HG03103 (cell line): Measurements from ENCODE around the gene MAS1L.

ENCODE experiments used
- ATAC-seq: cut with Tn5 transposase; IDR thresholded peaks from one replicate; pipeline ENCODE4 v1.9.1; 2021; ENCODE audit warnings: low read depth; ENCODE audit not compliant: unreplicated experiment

The MAS1L gene

GRCh38 chr6:29510746-29511300, 23.1 kb upstream of the MAS1L start:
- no peak for ATAC-seq

DNA sequence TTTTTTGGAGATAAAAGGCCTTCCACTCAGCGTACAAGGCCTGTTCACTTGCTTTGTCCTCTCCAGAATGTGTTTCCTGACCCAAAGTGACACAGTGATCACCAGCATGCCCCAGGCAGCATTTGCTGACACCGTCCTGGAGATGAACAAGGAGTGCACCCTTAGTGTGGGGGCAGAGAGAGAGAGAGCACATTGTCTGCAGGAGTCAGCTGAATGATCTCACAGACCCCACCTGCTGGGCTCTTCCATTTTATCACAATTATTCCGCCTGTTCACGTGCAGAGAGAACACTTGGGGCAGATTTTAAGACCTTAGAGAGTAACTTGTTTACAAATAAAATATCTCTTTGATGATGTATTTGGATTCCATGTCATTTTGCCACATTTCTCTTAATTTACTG, 22.4 kb upstream of the MAS1L start:
- ATAC-seq: no peak

DNA sequence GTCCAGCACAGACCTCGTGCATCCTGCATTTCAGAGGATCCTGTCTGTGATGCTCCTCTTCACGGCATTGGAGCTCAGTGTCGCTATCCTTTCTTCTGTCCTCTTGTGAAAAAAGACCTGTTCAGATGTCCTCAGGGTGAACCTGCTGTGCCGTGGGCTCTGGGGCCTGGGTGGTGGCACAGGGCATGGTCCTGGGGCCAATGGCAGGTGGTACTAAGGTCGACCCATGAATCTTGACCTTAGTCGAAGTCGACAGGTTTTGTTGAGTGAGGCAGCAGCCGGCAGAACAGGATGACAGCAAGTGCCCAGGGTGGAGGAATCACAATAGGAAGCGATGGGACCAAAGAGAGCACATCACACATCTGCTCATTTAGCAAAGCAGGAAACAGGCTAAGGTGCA, 22.0 kb upstream of the MAS1L start:
- no peak for ATAC-seq

DNA sequence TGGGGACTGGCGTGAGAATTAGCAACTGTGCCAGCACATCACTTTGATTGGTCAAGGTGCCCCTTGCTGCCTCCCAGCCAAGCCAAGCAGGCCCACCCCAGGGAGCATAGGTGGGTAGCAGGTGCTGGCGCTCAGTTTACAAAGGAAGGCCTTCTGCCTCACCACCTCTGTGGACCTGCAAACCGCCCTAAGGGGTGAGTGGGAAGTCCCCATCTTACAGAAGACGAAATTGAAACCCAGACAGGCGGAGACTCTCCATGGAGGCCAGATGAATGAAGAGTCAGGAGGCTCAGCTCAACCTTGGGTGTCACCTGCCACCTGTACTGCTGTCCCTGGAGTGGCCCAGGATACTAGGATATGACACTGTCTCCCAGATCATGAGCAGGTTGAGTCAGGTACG, 21.5 kb upstream of the MAS1L start:
- peak; percentile 61 for ATAC-seq

- no peak for ATAC-seq
Measured at GRCh38 chr6:29507319-29507718, 19.6 kb upstream of the MAS1L start.

GRCh38 chr6:29506446-29507067, 18.8 kb upstream of the MAS1L start:
- no peak for ATAC-seq

DNA sequence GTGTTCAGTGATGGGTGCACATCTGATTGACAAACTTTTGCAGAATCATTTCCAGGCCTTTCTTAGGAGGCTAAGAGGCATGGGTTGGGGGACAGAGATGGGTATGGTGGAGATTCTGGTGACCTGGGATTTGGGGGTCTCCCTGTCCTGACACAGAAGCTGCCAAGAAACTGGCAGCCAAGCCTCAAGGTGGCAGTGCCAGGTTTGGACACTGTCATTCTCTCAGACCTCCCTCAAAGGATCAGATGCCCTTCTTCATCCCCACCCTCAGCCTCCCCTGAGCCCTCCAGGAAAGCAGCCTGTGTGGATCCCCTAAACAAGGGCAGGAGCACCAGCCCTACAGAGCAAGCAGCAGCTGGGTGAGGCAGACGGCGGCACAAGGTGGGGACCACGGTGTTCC, 18.1 kb upstream of the MAS1L start:
- no peak for ATAC-seq

DNA sequence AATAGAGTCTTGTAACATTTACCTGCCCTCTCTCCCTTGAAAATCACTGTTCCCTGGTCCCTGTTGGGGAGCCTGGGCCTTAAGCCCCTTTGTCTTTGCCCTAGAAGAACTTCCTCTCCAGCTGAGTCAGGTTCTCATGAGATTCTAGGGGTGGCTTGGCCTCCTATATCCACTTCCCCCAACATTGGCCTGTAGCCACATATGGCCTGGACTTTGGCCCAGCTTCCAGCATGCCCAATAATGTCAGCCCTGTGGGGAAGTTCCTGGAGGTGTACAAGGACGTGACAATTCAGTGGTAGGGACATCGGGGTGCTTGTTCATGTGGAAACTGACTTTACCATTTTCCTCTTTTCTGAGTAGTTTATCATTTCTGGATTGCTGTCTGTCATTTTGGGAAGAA, 17.2 kb upstream of the MAS1L start:
- ATAC-seq: no peak

DNA sequence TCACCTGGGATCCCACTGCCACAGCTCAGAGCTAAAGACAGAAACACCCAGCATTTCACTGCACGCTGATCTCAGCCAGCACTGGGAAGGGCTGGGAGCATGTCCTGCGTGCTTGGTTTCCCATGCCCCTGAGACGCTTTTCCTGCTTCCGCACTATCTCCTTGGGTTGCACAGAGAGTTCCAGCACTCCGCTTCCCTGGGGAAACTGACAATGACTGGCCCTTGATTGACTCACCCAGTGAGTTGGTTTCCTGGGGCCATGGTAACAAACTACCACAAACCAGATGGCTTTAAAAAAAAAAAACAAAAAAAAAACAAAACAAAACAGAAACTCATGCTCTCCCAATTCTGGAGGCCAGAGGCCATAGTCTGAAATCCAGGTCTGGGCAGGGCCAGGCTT, 14.8 kb upstream of the MAS1L start:
- no peak for ATAC-seq

GRCh38 chr6:29502181-29502580, 14.4 kb upstream of the MAS1L start:
- ATAC-seq: no peak

DNA sequence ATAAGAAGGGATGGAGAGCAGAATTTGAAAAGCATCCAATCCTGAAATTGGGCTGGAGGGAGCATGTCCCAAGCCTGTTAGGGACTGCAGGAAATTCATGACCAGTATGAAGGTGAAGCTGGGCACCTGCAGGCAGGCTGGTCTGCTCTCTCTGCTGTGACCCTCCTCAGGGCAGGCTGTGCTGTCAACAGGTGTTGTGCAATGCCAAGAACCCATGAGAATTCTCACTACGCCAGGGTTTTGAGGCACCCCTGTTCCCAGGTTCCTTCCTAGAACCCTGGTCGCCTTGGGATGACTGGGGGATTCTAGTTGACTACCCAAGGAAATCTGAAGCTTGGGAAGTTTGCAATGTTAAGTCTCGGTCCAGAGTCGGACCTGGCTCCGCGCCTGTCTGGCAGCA, 13.3 kb upstream of the MAS1L start:
- no peak for ATAC-seq

GRCh38 chr6:29500594-29500993, 12.8 kb upstream of the MAS1L start:
- no peak for ATAC-seq

- no peak for ATAC-seq
Measured at GRCh38 chr6:29499704-29500103, 11.9 kb upstream of the MAS1L start.

DNA sequence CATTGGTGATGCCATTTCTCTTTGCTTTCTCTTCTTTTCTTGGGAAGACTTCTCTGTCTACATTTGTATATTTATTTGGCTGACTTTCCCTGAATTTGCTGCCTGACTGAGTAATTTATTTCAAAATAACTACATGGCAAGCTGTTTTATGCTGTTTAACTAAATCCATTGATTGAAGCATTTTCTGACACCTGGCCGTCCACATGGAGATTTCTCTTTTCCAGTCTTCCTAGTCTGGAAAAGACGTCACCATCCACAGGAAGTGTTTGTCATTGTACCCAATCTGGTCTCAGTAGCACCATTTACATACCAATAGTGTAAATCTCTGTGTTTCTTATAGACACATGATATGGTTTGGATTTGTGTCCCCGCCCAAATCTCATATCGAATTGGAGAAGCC, 9.2 kb upstream of the MAS1L start:
- no peak for ATAC-seq

DNA sequence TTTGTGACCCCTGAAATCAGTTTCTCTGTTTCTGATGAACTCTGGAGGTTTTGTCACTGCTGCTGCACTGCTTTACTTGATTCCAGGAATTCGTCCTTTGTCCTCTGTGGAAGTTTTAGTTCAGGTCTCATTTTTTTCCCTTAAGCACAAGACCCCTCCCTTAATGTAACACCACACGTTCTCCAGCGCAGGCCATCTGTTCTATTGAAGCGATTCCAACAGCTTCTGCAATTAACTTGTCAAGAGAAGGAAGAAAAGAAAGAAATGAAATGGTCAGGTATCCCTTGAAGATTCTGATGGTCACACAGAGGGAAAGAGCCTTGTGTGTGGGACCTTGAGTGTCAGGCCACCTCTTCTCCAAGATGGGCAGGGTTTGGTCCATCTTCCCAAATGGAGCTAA, 7.8 kb upstream of the MAS1L start:
- no peak for ATAC-seq

DNA sequence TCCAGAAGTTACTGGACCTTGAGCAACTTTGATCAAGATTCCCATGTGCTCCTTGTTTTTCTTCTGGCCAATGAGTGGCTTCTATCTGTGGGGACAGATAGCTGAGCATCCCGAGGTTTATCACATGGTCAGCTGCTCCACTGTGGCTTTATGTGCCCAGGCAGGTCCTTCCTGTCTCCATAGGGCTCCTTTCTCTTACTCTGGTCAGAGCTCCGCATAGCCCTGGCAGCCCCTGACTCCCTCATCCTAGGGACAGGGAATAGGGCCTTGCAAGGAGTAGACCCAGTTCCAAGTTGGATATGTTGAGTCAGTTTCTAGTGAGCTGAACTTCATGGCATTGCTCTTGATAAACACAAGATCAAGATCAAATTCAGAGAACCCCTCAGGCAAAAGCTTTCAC, 6.4 kb upstream of the MAS1L start:
- no peak for ATAC-seq

- ATAC-seq: no peak
Measured at GRCh38 chr6:29493261-29493660, 5.5 kb upstream of the MAS1L start.

DNA sequence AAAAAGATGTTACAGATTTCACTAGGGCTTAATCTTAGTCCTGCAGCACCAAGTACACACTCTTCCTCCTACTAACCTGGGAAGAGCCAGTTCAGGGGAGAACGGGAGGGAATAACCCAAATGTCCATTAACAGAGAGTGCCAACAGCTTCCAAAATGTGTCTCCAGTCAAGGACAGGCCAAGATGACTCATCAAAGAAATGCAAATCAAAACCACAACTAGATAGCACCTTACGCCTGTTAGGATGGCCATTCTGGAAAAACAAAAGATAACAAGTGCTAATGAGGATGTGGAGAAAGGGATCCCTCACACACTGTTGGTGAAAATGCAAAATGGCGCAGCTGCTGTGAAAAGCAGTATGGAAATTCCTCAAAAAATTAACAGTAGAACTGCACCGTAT, 3.8 kb upstream of the MAS1L start:
- ATAC-seq: no peak

DNA sequence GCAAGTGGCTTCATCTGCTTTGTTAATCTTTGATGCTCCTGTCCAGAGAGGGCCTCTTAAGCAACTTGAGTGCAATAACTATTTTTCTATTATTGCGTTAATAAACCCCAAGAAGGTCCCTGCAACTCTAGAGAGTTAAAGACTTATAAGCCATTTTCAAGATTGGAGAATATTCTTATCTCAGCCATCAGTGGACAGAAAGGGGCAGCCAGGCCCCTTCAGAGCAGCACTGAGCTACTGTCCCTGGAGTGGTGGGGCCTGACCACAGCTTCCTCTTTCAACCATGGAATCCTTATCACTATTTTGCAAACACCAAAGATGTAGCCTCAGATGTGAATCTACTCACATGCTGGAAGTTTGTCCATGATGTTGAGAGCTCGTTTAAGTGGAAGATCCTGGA, 2.8 kb upstream of the MAS1L start:
- ATAC-seq: no peak

DNA sequence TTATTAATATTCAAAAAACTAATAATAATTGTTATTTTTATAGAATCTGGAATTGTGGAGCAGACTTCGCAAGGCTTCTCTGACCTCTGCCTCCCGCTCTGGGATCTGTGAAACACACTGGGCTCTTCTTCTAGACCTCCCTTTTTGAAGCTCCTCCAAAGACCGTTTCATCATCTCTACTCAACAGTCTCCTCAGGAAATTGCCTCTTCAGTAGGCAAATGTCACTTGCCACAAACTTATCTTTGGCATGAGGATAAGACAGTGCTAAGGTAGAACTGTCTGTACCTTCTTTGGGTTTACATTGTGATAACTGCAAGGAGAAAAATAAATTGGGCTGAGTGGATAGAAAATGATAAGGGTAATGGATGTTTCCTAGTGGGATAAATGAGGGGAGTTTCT, 2.3 kb upstream of the MAS1L start:
- ATAC-seq: no peak

GRCh38 chr6:29489286-29489685, 1.5 kb upstream of the MAS1L start:
- no peak for ATAC-seq

DNA sequence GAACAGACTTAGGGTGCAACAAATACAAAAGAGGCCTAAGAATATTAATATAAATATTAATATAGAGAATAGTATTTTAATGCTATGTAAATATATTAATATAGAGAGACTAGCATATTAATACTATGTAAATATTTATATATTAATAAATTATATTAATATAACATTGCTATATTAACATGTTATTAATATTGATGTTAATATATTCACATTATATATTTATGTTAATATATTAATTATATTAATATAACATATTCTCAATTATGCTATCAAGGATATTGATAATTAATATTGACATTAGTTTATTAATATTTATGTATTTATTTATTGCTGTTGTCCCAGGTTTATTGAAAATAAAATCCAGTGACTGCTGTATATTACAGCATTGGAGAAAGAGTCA, 1.1 kb upstream of the MAS1L start:
- no peak for ATAC-seq

DNA sequence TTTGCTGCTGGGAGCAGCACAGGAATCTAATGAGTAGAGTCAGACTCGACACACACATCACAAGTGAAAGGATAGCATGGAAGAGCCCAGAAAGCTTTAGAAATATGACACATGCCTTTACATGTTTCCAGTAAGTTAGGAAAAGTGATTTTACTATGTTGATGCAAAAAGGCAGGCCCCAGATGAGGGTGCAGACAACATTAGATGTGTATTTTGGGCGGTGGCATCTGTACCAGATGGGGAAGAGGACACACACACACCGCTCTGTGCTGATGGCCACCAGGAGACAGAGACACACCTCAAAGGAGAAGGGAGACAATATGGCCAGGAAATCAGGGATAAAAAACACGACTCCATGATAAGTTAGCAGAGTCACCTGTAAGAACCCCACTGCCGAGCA, 625 bp downstream of the MAS1L start:
- no peak for ATAC-seq
